PC-3 (cell line): ENCODE data around the gene OR2AE1. TPM values are rescaled to one million over a fixed set of nuclear protein-coding genes. Genes with fewer than 3 reads are reported as not detected.

Source experiments
- ATAC-seq: fragments of 200-7000 bp; cut with Tn5 transposase; 2 replicates; pipeline ENCODE4 v1.9.1; 2020; ENCODE audit warnings: mild to moderate bottlenecking, moderate library complexity
- BruUV-seq: library from RNA; stranded (reverse); fragments of 400-500 nt; replicated peaks from 2 replicates; lab custom pipeline; 2021; lab: Mats Ljungman, UMichigan
- CTCF ChIA-PET: fragments of 300-600 bp; sonication (Branson Sonifier 250); formaldehyde crosslinking; loops from one replicate; lab custom pipeline; 2022; ENCODE audit warnings: antibody characterized with exemption; lab: Charles Lee
- POLR2A ChIA-PET: fragments of 300-600 bp; sonication (Branson Sonifier 250); formaldehyde crosslinking; loops from one replicate; lab custom pipeline; 2022; ENCODE audit warnings: antibody characterized with exemption; ENCODE audit not compliant: unreplicated experiment; lab: Charles Lee
- DNase-seq: peaks from one replicate; pipeline ENCODE4 v3.0.0-alpha.2; 2015
- H2AFZ ChIP-seq: fragments of 300-600 bp; sonication (generic); 2 replicates; pipeline ENCODE4 v1.6.0; 2016; ENCODE audit warnings: antibody characterized with exemption, low read length
- H3F3A ChIP-seq: fragments of 300-600 bp; sonication (generic); one replicate; pipeline ENCODE4 v1.6.0; 2017; ENCODE audit warnings: antibody characterized with exemption, low read length, control low read depth, mild to moderate bottlenecking; ENCODE audit not compliant: unreplicated experiment
- H3K27ac ChIP-seq: fragments of 300-600 bp; sonication (generic); 2 replicates; pipeline ENCODE4 v1.5.1; 2016; ENCODE audit warnings: mild to moderate bottlenecking, low read length
- H3K27me3 ChIP-seq: fragments of 300-600 bp; sonication (generic); 2 replicates; pipeline ENCODE4 v1.6.1; 2016; ENCODE audit warnings: low read length, mixed read lengths
- H3K36me3 ChIP-seq: fragments of 300-600 bp; sonication (generic); 2 replicates; pipeline ENCODE4 v1.6.1; 2016; ENCODE audit warnings: low read depth, mixed run types, low read length, mixed read lengths
- H3K4me1 ChIP-seq: fragments of 300-600 bp; sonication (generic); 2 replicates; pipeline ENCODE4 v1.5.1; 2016; ENCODE audit warnings: low read length; ENCODE audit not compliant: insufficient read depth
- H3K4me2 ChIP-seq: fragments of 300-600 bp; sonication (generic); 2 replicates; pipeline ENCODE4 v1.6.0; 2016; ENCODE audit warnings: low read length
- H3K4me3 ChIP-seq: fragments of 300-600 bp; sonication (generic); 2 replicates; pipeline ENCODE4 v1.5.1; 2016; ENCODE audit warnings: mild to moderate bottlenecking, low read length, mixed read lengths
- H3K79me2 ChIP-seq: fragments of 300-600 bp; sonication (generic); 2 replicates; pipeline ENCODE4 v1.6.1; 2017; ENCODE audit warnings: low read length, mixed read lengths
- H3K9ac ChIP-seq: fragments of 300-600 bp; sonication (generic); 2 replicates; pipeline ENCODE4 v1.6.0; 2016; ENCODE audit warnings: mild to moderate bottlenecking, low read length
- H3K9me2 ChIP-seq: fragments of 300-600 bp; sonication (generic); replicated peaks from 2 replicates; pipeline ENCODE4 v1.6.1; 2016; ENCODE audit warnings: mixed run types, low read length, mixed read lengths
- H3K9me3 ChIP-seq: fragments of 300-600 bp; sonication (generic); 2 replicates; pipeline ENCODE4 v1.6.1; 2016; ENCODE audit warnings: low read length, mixed read lengths
- H4K20me1 ChIP-seq: fragments of 300-600 bp; sonication (generic); 2 replicates; pipeline ENCODE4 v1.6.1; 2016; ENCODE audit warnings: low read length, mixed read lengths
- CTCF ChIP-seq: fragments of 300-600 bp; sonication (generic); conservative IDR thresholded peaks from 2 replicates; pipeline ENCODE4 v1.5.1; 2017; ENCODE audit warnings: antibody characterized with exemption, low read depth, mild to moderate bottlenecking, low read length
- EZH2 ChIP-seq: fragments of 300-600 bp; sonication (generic); IDR thresholded peaks from one replicate; pipeline ENCODE4 v1.6.1; 2017; ENCODE audit warnings: antibody characterized with exemption, mild to moderate bottlenecking, low read length; ENCODE audit not compliant: unreplicated experiment
- EZH2phosphoT487 ChIP-seq: fragments of 300-600 bp; sonication (generic); IDR thresholded peaks from 2 replicates; pipeline ENCODE4 v1.6.1; 2018; ENCODE audit warnings: mild to moderate bottlenecking, antibody characterized with exemption, low read length, borderline replicate concordance
- intact Hi-C: fragments of 100-400 bp; cut with micrococcal nuclease; formaldehyde crosslinking; loops from 2 replicates; pipeline ENCODE4 v1.9.0; 2023
- total RNA-seq: library from RNA; depleted of rRNA; stranded (reverse); fragments of >200 nt; gene quantifications from 2 replicates; pipeline ENCODE4 v1.2.3, GENCODE V29; 2014

The OR2AE1 gene
- total RNA-seq, 1 experiment from 2014 or later = 0.18 TPM

- Histone ChIP-seq H3K27me3 (peaks cover 21% of the 10 kb centered on the region; the same call in 1 of the 2 replicates), H3K79me2 (no peaks in the 10 kb centered on the region), H4K20me1 (no peaks in the 10 kb centered on the region), H3F3A (no peaks in the 10 kb centered on the region), H3K9me2 (no peaks in the 10 kb centered on the region), H3K36me3 (no peaks in the 10 kb centered on the region), H3K9me3 (no peaks in the 10 kb centered on the region), H3K9ac (no peak overlapping the region), H3K4me3 (no peak overlapping the region), H3K27ac (no peak overlapping the region), H3K4me1 (0 out of 2 replicates have a peak, but pooled peaks cover 4% of the 10 kb centered on the region), H3K4me2 (no peak overlapping the region), H2AFZ (no peak overlapping the region)
- ATAC-seq (no peak), DNase-seq (no peak)
- intact Hi-C loops = no loop called here
- no TSS peak for BruUV-seq
- ChIA-PET CTCF (no interaction called here), POLR2A (no interaction called here)
- no peak for TF ChIP-seq EZH2phosphoT487
- TF ChIP-seq EZH2 = no peak
- no peak for TF ChIP-seq CTCF
Observed at GRCh38 chr7:99843808-99844207, 33.0 kb downstream of the OR2AE1 start.

GRCh38 chr7:99842926-99843325 lies 33.9 kb downstream of the OR2AE1 start:
- POLR2A ChIA-PET = no interaction called here
- intact Hi-C loops = no loop called here
- Histone ChIP-seq H3K36me3 (no peaks in the 10 kb centered on the region), H3K4me1 (0 out of 2 replicates have a peak, but pooled peaks cover 4% of the 10 kb centered on the region), H3F3A (no peaks in the 10 kb centered on the region), H4K20me1 (no peaks in the 10 kb centered on the region), H3K27ac (no peak overlapping the region), H3K9me2 (no peaks in the 10 kb centered on the region), H3K27me3 (peaks cover 21% of the 10 kb centered on the region; the same call in 1 of the 2 replicates), H3K4me2 (no peak overlapping the region), H3K9ac (no peak overlapping the region), H3K79me2 (no peaks in the 10 kb centered on the region), H3K4me3 (no peak overlapping the region), H2AFZ (no peak overlapping the region), H3K9me3 (no peaks in the 10 kb centered on the region)
- CTCF ChIA-PET = no interaction called here
- DNase-seq (no peak), ATAC-seq (no peak)
- no TSS peak for BruUV-seq
- TF ChIP-seq EZH2 = no peak
- no peak for TF ChIP-seq CTCF
- TF ChIP-seq EZH2phosphoT487 = no peak

GRCh38 chr7:99840136-99840869 lies 36.5 kb downstream of the OR2AE1 start:
- no peaks in the 10 kb centered on the region for H3K79me2 ChIP-seq
- no peak overlapping the region for H3K4me3 ChIP-seq
- no peaks in the 10 kb centered on the region for H3K9me3 ChIP-seq
- no peaks in the 10 kb centered on the region for H3K36me3 ChIP-seq
- no peaks in the 10 kb centered on the region for H4K20me1 ChIP-seq
- H3K9ac ChIP-seq = no peak overlapping the region
- no peaks in the 10 kb centered on the region for H3K9me2 ChIP-seq
- intact Hi-C loops = no loop called here
- H2AFZ ChIP-seq = no peak overlapping the region
- TF ChIP-seq CTCF (no peak), EZH2 (no peak), EZH2phosphoT487 (no peak)
- no peak for ATAC-seq
- H3F3A ChIP-seq = no peaks in the 10 kb centered on the region
- POLR2A ChIA-PET = no interaction called here
- H3K4me2 ChIP-seq = no peak overlapping the region
- 0 out of 2 replicates have a peak, but pooled peaks cover 4% of the 10 kb centered on the region for H3K4me1 ChIP-seq
- peaks cover 11% of the 10 kb centered on the region; the same call in 1 of the 2 replicates for H3K27me3 ChIP-seq
- DNase-seq = peak; percentile 13
- BruUV-seq = no TSS peak
- no peak overlapping the region for H3K27ac ChIP-seq
- CTCF ChIA-PET = interaction anchor here (1.0 kb wide), 1 partner anchor 315 kb away, joined by 3 read pairs; no protein-coding TSS in a partner anchor
